Inflammatory macrophage treated with lipopolysaccharide for 4 hours (primary cell): ENCODE measurements around the gene MYOM3.
"Not testable (repeated sequence)": the region's sequence is repeated elsewhere in the genome, so short reads cannot be mapped to it uniquely, and the experiment has no call there.

ENCODE experiments used
- DNase-seq: peaks from one replicate; pipeline ENCODE4 v3.0.0-alpha.2; 2020

Gene MYOM3

GRCh38 chr1:24022581-24023361 lies 89.2 kb downstream of the MYOM3 start:
- DNase-seq: no peak

GRCh38 chr1:24021403-24022266 lies 90.3 kb downstream of the MYOM3 start:
- DNase-seq: no peak

- DNase-seq: no peak
These were observed 91.5 kb downstream of the MYOM3 start for GRCh38 chr1:24020470-24020869.

- DNase-seq: no peak
These were observed 91.9 kb downstream of the MYOM3 start for GRCh38 chr1:24020025-24020424.

- peak; percentile 50 for DNase-seq
These were observed 93.0 kb downstream of the MYOM3 start for GRCh38 chr1:24018611-24019580.

GRCh38 chr1:24015221-24016210 lies 96.4 kb downstream of the MYOM3 start:
- no peak for DNase-seq

- DNase-seq: not testable (repeated sequence)
These were observed 99.1 kb downstream of the MYOM3 start for GRCh38 chr1:24012878-24013277.

- no peak for DNase-seq
These were observed 101.3 kb downstream of the MYOM3 start for GRCh38 chr1:24010650-24011049.

- DNase-seq: no peak
These were observed 102.5 kb downstream of the MYOM3 start for GRCh38 chr1:24009406-24009805.

- not testable (repeated sequence) for DNase-seq
These were observed 103.3 kb downstream of the MYOM3 start for GRCh38 chr1:24008574-24009184.

- no peak for DNase-seq
These were observed 104.9 kb downstream of the MYOM3 start for GRCh38 chr1:24007079-24007478.
